Coronary artery (tissue), 2 donors: ENCODE data around the gene TEX48.

Experiments
- DNase-seq: peaks from one replicate; pipeline ENCODE4 v3.0.0-alpha.2; 2017; ENCODE audit warnings: low spot score
- H3K27ac ChIP-seq, 2 donors: fragments of 200-600 bp; sonication (generic); one replicate each; pipeline ENCODE4 v1.5.1; 2016 to 2019
- H3K4me3 ChIP-seq: fragments of 200-600 bp; sonication (generic); 2 replicates; pipeline ENCODE4 v1.5.1; 2016; ENCODE audit warnings: mild to moderate bottlenecking, moderate library complexity
- TF ChIP-seq, protein P1 (sequence below): fragments of 200-600 bp; sonication (generic); IDR thresholded peaks from one replicate; pipeline ENCODE4 v1.5.1; 2019; ENCODE audit warnings: antibody characterized with exemption

TEX48 gene

GRCh38 chr9:114638404-114638803 is 43.6 kb downstream of the TEX48 start:
- Histone ChIP-seq H3K27ac (no peak overlapping the region), H3K4me3 (no peak overlapping the region)
- DNase-seq, result no peak
- TF ChIP-seq, protein P1, sequence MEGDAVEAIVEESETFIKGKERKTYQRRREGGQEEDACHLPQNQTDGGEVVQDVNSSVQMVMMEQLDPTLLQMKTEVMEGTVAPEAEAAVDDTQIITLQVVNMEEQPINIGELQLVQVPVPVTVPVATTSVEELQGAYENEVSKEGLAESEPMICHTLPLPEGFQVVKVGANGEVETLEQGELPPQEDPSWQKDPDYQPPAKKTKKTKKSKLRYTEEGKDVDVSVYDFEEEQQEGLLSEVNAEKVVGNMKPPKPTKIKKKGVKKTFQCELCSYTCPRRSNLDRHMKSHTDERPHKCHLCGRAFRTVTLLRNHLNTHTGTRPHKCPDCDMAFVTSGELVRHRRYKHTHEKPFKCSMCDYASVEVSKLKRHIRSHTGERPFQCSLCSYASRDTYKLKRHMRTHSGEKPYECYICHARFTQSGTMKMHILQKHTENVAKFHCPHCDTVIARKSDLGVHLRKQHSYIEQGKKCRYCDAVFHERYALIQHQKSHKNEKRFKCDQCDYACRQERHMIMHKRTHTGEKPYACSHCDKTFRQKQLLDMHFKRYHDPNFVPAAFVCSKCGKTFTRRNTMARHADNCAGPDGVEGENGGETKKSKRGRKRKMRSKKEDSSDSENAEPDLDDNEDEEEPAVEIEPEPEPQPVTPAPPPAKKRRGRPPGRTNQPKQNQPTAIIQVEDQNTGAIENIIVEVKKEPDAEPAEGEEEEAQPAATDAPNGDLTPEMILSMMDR, result no peak

DNA sequence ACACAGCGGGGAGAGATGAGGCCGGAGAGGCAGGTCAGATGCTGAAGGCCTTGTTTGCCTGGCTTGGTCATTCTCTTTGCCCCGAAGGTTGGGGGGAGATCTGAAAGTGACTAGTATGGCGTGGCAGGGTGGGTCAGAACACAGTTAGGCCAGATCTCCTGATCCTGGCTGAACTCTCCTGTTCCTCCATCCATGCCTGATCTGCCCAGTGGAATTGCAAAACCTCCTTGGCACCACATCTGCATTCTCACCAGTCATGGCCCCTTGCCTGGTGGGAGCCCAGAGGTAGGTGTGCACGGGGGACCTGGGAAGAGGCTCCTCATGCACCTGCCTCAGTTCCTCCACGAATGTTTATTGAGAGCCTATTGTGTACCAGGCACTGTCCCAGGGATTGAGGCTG is 47.6 kb downstream of the TEX48 start:
- TF ChIP-seq, protein P1, result no peak
- no peak for DNase-seq
- Histone ChIP-seq H3K27ac (no peak overlapping the region), H3K4me3 (no peak overlapping the region)

- no peak for DNase-seq
- TF ChIP-seq, protein P1, result no peak
- Histone ChIP-seq H3K27ac (no peak overlapping the region), H3K4me3 (no peak overlapping the region)
These were observed 48.4 kb downstream of the TEX48 start for GRCh38 chr9:114633438-114634089.

GRCh38 chr9:114631166-114631565 is 50.8 kb downstream of the TEX48 start:
- TF ChIP-seq, protein P1, result no peak
- DNase-seq, result no peak
- Histone ChIP-seq H3K27ac (no peak overlapping the region), H3K4me3 (no peak overlapping the region)

DNA sequence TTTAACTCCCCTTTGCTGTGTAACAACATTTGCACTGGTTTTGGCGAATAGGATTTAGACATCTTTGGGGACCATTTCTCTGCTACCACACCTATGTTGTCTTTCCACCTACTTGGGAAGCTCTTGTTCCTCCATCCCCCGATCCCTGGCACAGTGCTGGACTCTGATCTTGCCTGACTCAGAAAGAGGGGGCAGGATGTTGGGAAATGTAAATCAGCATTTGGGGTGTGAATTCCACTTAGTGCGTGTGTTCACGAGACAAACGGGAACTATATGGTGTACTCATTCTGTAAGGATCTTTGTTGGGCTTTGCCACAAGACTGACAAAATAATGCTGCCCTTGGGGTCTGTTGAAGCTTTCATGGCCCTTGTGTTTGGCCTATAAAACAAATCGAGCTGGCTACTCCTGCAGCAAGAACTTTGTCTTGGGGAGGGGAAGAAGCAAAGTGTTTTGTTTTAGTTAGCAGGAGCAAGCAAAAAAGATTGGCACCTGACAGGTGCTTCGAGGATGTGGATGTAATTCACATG is 52.4 kb downstream of the TEX48 start:
- H3K27ac ChIP-seq, result no peak overlapping the region
- no peak for DNase-seq

GRCh38 chr9:114627553-114627952 is 54.4 kb downstream of the TEX48 start:
- no peak overlapping the region for H3K27ac ChIP-seq
- no peak overlapping the region for H3K4me3 ChIP-seq
- TF ChIP-seq, protein P1, result no peak
- no peak for DNase-seq

More for the DNA sequence above, 52.4 kb downstream of the TEX48 start:
- TF ChIP-seq, protein P1, result no peak
- no peak overlapping the region for H3K4me3 ChIP-seq

DNA sequence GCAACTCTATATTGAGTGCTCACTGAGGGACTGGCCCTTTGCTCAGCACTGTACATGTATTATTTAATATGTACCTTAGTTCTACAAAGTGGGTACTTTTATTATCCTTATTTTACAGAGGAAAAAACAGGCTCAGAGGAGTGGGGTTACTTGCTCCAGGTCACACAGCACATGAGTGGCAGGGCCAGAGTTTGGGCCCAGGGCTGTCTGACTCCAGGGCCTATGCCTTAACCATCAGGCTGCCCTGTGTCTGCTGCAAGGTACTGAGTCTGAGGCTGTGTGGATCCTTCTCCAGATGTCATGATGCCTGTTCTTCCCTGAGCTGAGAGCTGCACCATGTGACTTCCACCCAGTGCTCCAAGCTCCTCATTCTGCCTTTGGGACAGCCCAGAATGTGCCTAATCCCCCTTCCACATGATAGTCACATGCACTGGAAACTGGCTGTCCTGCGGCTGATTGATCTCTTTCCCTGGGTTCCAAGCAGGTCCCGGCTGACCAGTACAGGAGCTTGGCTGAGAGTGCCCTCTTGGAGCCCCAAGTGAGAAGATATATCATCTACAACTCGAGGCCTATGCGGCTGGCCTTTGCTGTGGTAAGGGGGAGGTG is 55.5 kb downstream of the TEX48 start:
- DNase-seq, result no peak
- Histone ChIP-seq H3K27ac (no peak overlapping the region), H3K4me3 (no peak overlapping the region)
- TF ChIP-seq, protein P1, result no peak
